ELF-1 (cell line): ENCODE results near the gene MAMLD1.

Experiments
- DNase-seq: peaks from one replicate; pipeline ENCODE4 v3.0.0-alpha.2; 2016; ENCODE audit warnings: low read depth, low spot score

Gene MAMLD1

GRCh38 chrX:150406596-150406995 is 43.5 kb downstream of the MAMLD1 start:
- no peak for DNase-seq

DNA sequence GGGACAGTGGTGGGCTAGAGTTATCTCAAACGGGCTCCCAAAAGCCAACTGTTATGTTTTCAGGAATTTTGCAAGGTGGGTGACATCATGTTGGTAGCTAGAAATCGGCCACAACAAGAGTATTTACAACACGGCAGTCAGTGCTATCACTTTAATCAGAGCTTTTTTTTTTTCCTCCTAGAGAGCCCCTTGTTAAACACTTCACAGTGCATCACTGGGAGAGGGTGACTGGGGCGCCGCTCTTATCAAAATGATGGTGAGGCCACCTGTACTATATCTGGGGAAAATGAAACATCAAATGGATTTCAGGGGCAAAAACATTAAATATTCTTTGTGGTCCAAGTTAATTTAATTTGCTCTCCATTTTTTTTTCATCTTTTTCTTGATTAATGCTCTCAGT is 44.9 kb downstream of the MAMLD1 start:
- no peak for DNase-seq

GRCh38 chrX:150408561-150408960 is 45.4 kb downstream of the MAMLD1 start:
- no peak for DNase-seq

- DNase-seq = no peak
Observed at GRCh38 chrX:150409486-150409885, 46.4 kb downstream of the MAMLD1 start.

DNA sequence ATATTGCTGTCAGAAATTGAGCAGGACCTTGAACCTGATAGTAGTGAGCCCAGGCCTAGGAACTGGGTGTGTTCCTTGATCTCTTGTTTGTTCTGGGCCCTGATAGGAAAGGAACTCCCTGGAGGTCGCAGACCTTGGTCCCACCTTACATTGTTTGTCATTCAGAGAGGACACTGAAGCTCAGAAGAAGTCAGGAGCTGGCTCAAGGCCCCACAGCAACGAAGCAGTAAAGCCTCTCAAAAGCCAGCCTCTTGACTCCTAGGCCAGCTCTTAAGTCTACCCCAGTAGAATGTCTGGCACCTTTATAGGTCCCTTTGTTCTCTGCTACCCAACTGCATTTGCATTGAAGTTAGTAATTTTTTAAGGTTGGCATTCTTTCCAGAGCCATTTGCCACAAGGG is 46.8 kb downstream of the MAMLD1 start:
- no peak for DNase-seq

DNA sequence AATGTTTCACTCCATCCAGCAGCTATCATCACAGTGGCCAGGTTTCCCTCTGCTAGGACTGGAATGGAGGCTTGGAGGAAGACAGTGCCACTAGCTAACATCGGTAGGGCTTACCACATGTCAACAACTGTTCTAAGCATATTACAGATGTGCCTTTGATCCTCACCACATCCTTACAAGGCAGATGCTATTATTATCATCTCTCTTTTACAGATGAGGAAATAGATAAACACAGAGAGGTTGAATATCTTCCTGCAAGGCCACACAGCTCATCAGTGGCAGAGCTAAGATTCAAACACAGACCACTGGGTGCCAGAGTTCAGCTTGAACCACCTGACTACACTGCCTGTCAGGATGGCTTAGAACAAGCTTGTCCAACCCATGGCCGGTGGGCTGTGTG is 47.4 kb downstream of the MAMLD1 start:
- DNase-seq = no peak

GRCh38 chrX:150411656-150412055 is 48.5 kb downstream of the MAMLD1 start:
- no peak for DNase-seq

- DNase-seq = no peak
Observed at GRCh38 chrX:150414228-150414627, 51.1 kb downstream of the MAMLD1 start.

DNA sequence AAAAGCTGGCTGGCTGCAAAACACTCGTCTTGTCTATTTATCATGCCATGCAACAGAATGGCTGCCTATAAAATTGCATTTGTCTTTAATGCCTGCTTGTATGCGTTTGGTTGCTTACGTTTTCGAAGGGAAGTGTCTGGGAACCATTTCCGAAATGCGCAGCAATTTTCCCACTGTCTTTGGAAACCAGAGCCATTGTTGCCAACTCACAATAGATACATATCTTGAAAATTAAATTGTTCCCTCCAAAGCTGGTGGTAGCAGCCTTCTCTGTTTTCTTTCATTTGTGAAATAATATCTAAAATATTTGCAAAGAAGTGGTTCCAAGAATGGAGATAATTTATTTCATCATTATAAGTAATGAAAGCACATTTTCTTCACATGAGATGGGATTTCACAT is 53.4 kb downstream of the MAMLD1 start:
- DNase-seq = no peak

- DNase-seq = no peak
Observed at GRCh38 chrX:150421816-150422215, 58.7 kb downstream of the MAMLD1 start.

GRCh38 chrX:150429594-150429993 is 66.5 kb downstream of the MAMLD1 start:
- no peak for DNase-seq

- no peak for DNase-seq
Observed at GRCh38 chrX:150436195-150436594, 73.1 kb downstream of the MAMLD1 start.

- no peak for DNase-seq
Observed at GRCh38 chrX:150438165-150438564, 75.0 kb downstream of the MAMLD1 start.

- DNase-seq = no peak
Observed at GRCh38 chrX:150446151-150446550, 83.0 kb downstream of the MAMLD1 start.

- no peak for DNase-seq
Observed at GRCh38 chrX:150446995-150447394, 83.9 kb downstream of the MAMLD1 start.

DNA sequence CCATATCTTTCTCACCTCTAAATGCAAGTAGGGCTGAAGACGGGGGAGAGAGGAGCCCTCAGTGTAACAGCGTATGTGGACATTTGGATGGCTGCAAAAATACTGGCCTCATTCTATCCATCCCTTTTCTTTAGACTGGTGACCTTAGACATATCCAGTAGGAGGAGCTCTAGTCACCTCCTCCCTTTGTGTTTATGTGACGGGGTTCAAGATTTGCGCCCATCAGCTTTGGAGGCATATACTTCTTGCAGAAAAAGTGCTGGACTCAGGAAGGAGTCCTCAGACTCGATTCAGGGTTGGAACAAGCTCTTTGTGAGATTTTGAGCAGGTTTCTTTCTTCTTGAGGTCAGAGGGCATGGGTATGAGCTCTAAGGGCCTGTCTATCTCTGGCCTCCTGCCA is 86.2 kb downstream of the MAMLD1 start:
- no peak for DNase-seq

GRCh38 chrX:150450519-150451177 is 87.5 kb downstream of the MAMLD1 start:
- DNase-seq = no peak

- no peak for DNase-seq
Observed at GRCh38 chrX:150451953-150452352, 88.8 kb downstream of the MAMLD1 start.

DNA sequence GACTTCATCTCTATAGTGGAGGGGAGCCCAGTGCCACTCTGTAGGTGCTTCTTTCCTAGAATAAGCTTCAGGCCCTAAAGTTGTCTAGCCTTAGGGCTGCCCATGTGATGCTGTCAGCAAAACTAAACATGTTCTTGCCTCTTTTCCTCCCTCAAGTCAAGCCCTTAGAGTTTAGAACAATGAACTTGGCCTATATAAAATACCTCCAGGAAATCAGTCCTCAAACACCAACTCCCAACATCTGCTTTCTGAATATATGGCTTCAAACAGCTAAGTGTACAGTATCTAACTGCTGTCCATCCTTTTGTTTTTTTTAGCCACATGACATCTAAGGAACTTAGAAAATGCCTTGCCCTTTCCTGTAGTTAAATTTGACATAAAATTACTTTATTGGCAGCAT is 91.0 kb downstream of the MAMLD1 start:
- no peak for DNase-seq

DNA sequence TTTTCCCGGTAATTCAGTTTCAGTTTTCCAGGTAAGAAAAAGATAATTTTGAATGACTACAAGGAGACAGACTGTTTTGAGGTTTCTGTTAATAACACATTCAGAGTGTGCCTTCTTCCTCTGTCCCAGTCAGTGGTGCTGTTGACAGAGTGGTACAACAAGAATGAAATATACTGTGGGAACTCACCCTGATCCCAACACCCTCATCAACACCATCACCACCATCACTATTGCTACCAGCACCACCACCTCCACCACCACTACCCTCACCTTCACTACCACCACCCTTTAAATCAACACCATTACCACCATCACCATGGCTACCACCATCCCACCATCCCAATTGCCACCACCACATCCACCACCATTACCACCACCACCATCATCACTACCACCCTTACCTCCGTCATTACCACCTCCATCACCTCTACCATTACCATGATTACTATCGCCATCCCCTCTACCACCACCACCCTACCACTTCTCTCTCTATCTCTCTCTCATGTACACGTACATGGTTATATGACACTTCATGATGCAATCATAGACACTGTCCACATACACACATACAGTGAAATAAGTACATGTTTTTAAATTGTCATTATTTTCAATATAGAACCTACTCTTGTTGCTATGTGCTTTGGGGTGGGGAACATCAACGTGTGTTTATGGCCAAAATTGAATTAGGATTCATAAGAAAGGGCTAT is 91.5 kb downstream of the MAMLD1 start:
- DNase-seq = no peak

GRCh38 chrX:150455215-150455608 is 92.1 kb downstream of the MAMLD1 start:
- no peak for DNase-seq

DNA sequence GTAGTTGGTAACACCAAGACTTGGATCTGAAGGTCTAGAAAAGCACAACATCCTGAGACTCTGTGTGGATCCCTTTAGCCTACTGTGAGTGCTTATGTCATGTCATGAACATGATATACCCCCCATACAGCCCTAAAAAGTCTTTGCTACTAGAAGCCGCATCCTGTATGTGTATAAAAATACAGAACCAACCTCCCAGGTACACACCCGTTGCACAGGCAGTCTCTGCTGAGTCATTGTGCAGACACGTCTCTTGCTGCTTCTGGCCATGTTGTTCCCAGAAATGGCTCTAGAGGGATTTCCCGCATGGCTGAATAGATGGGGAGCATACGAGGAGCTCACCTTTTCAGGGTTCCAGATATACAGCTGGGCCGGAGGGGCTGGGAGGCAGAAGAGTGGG is 93.3 kb downstream of the MAMLD1 start:
- no peak for DNase-seq

DNA sequence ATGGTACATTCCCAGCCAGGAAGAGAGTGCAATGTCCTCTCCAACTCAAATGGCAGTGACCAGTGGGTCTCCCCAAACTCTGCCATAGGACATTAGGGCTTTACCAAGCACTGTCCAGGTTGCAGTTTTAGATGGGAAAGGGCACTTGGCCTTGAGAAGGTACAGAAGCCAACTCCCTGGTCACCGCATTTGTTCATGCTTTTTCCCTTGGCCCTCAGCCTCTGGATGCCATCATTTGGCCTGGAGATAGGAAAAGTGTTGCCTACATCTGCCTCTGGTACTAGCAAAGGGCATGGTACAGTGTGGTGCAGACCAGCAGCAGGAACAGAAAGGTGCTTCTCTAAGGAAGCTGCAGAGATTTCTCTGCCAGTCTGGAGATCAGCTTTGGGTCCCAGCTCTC is 93.8 kb downstream of the MAMLD1 start:
- no peak for DNase-seq

DNA sequence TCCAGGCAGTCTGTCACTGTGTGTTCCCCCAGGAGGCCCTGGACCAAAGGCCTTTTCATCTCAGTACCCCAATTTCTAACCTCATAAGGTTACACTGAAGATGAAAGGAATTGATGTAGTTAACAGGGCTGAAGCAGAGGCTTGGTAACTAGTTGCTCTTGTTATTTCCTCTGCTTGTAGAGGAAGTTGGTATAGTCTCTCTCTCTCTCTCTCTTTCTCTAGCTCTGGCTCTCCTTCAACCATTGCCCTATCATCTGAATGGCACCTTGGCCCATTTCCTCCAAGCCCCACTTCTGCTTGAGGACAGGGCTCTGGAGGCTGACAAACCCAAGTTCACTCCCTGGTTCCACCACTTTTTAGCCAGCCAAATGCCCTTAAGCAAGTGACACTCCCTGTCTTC is 96.1 kb downstream of the MAMLD1 start:
- DNase-seq = no peak
